Fibroblast of villous mesenchyme (primary cell): Measurements from ENCODE around the gene PCED1A. TPM values are rescaled to one million over a fixed set of nuclear protein-coding genes. Genes with fewer than 3 reads are reported as not detected.
"Not testable (repeated sequence)": the region's sequence is repeated elsewhere in the genome, so short reads cannot be mapped to it uniquely, and the experiment has no call there.

Experiments
- DNase-seq: peaks from one replicate; pipeline ENCODE4 v3.0.0-alpha.2; 2010; ENCODE audit warnings: low read depth
- H3K4me3 ChIP-seq: 2 replicates; pipeline ENCODE4 v1.5.1; 2011; ENCODE audit warnings: low read depth, mild to moderate bottlenecking, low read length
- CTCF ChIP-seq: IDR thresholded peaks from 2 replicates; pipeline ENCODE4 v1.5.1; 2012; ENCODE audit warnings: low read depth, mild to moderate bottlenecking, low read length; ENCODE audit not compliant: insufficient read depth
- total RNA-seq: library from RNA; depleted of rRNA; stranded (reverse); fragments of >200 nt; gene quantifications from 2 replicates; pipeline ENCODE4 v1.2.3, GENCODE V29; 2012

Gene PCED1A
- total RNA-seq, 1 donor = 32.8 TPM

- no peak for TF ChIP-seq CTCF
- no peak for DNase-seq
- H3K4me3 ChIP-seq = no peak overlapping the region
Observed at GRCh38 chr20:2838170-2838797, 2.2 kb downstream of the PCED1A start.

- H3K4me3 ChIP-seq = no peak overlapping the region
- no peak for DNase-seq
- TF ChIP-seq CTCF = no peak
Observed at GRCh38 chr20:2837221-2837960, 3.1 kb downstream of the PCED1A start.

GRCh38 chr20:2836035-2836434 is 4.4 kb downstream of the PCED1A start:
- no peak overlapping the region for H3K4me3 ChIP-seq
- no peak for DNase-seq
- TF ChIP-seq CTCF = no peak

- no peak for DNase-seq
- no peak overlapping the region for H3K4me3 ChIP-seq
- TF ChIP-seq CTCF = no peak
Observed at GRCh38 chr20:2835331-2835796, 5.1 kb downstream of the PCED1A start.

- no peak for DNase-seq
- no peak for TF ChIP-seq CTCF
- no peak overlapping the region for H3K4me3 ChIP-seq
Observed at GRCh38 chr20:2834401-2835110, 5.9 kb downstream of the PCED1A start.

GRCh38 chr20:2833761-2834160 is 6.7 kb downstream of the PCED1A start:
- no peak for TF ChIP-seq CTCF
- no peak for DNase-seq
- no peak overlapping the region for H3K4me3 ChIP-seq

- not testable (repeated sequence) for DNase-seq, H3K4me3 ChIP-seq
Observed at GRCh38 chr20:2831206-2831605, 9.2 kb downstream of the PCED1A start.
